HCT116 (cell line): Measurements from ENCODE around the gene COL18A1. TPM values are rescaled to one million over a fixed set of nuclear protein-coding genes. Genes with fewer than 3 reads are reported as not detected.

Source experiments
- ATAC-seq: fragments of 200-7000 bp; cut with Tn5 transposase; 2 replicates; pipeline ENCODE4 v1.9.1; 2020; ENCODE audit warnings: mild to moderate bottlenecking, moderate library complexity
- BruUV-seq: library from RNA; stranded (reverse); fragments of 400-500 nt; replicated peaks from 2 replicates; lab custom pipeline; 2021; lab: Mats Ljungman, UMichigan
- CTCF ChIA-PET: fragments of 300-600 bp; sonication (Branson Sonifier 250); formaldehyde crosslinking; loops from one replicate; lab custom pipeline; 2021; ENCODE audit warnings: antibody characterized with exemption; lab: Charles Lee
- POLR2A ChIA-PET: fragments of 300-600, 350-600 bp; sonication (Branson Sonifier 250); formaldehyde crosslinking; loops from one replicate; lab custom pipeline; 2021; ENCODE audit warnings: antibody characterized with exemption; lab: Charles Lee
- RAD21 ChIA-PET, 2 experiments: fragments of 300-600 bp; sonication (Branson Sonifier 250); formaldehyde crosslinking; loops; one replicate each; lab custom pipeline; 2023; ENCODE audit warnings: low total read pairs in 2 of 2; ENCODE audit not compliant: uncharacterized antibody in 2 of 2, unreplicated experiment in 2 of 2, low non-redundant PET in 1 of 2; lab: Charles Lee
- DNase-seq: peaks from one replicate; pipeline ENCODE4 v3.0.0-alpha.2; 2010; ENCODE audit warnings: low read depth, low spot score
- H2AFZ ChIP-seq: fragments of 200-600 bp; shearing (Covaris generic), sonication (generic); 2 replicates; pipeline ENCODE4 v1.6.1; 2017; ENCODE audit warnings: low read depth, mixed run types, mixed read lengths, antibody characterized with exemption, low read length; ENCODE audit not compliant: poor library complexity, severe bottlenecking
- H3K27ac ChIP-seq: 2 replicates; pipeline ENCODE4 v1.5.1; 2012; ENCODE audit warnings: low read depth, low read length
- H3K27me3 ChIP-seq: fragments of 200-600 bp; sonication (generic); 2 replicates; pipeline ENCODE4 v1.6.1; 2016; ENCODE audit warnings: mixed run types, low read length, mixed read lengths; ENCODE audit not compliant: insufficient read depth
- H3K36me3 ChIP-seq, 2 experiments: fragments of 200-500 bp in 1 of 2; fragments of 200-600 bp in 1 of 2; sonication (Bioruptor generic) in 1 of 2; sonication (generic) in 1 of 2; 2 replicates each; pipeline versions ENCODE4 v1.5.1 to v1.6.1; 2014 to 2016; ENCODE audit warnings: low read length in 2 of 2, inconsistent platforms in 1 of 2, mixed read lengths in 1 of 2, mixed run types in 1 of 2; ENCODE audit not compliant: insufficient read depth in 2 of 2, control insufficient read depth in 1 of 2
- H3K4me1 ChIP-seq, 2 experiments: fragments of 200-600 bp in 1 of 2; sonication (generic) in 1 of 2; 2 replicates each; pipeline versions ENCODE4 v1.5.1 to v1.6.1; 2012 to 2017; ENCODE audit warnings: low read length in 2 of 2, inconsistent platforms in 1 of 2, mild to moderate bottlenecking in 1 of 2, mixed read lengths in 1 of 2, mixed run types in 1 of 2, moderate library complexity in 1 of 2; ENCODE audit not compliant: insufficient read depth in 2 of 2, control insufficient read depth in 1 of 2
- H3K4me2 ChIP-seq: fragments of 200-600 bp; sonication (generic); 2 replicates; pipeline ENCODE4 v1.6.1; 2017; ENCODE audit warnings: mixed run types, low read length, mixed read lengths
- H3K4me3 ChIP-seq, 2 experiments: fragments of 200-600 bp in 1 of 2; sonication (generic) in 1 of 2; replicated peaks in 1 of 2; 2 replicates each; pipeline ENCODE4 v1.5.1; 2011 to 2016; ENCODE audit warnings: low read length in 2 of 2, control low read depth in 1 of 2, low read depth in 1 of 2, mild to moderate bottlenecking in 1 of 2, mixed read lengths in 1 of 2, mixed run types in 1 of 2
- H3K79me2 ChIP-seq: fragments of 200-600 bp; sonication (generic); 2 replicates; pipeline ENCODE4 v1.6.1; 2017; ENCODE audit warnings: mild to moderate bottlenecking, mixed run types, low read length, moderate library complexity, mixed read lengths; ENCODE audit not compliant: insufficient read depth
- H3K9ac ChIP-seq: fragments of 200-600 bp; sonication (generic); 2 replicates; pipeline ENCODE4 v1.6.1; 2016; ENCODE audit warnings: low read length, mixed read lengths
- H3K9me2 ChIP-seq: fragments of 200-600 bp; sonication (generic), shearing (Covaris generic); 2 replicates; pipeline ENCODE4 v1.6.1; 2017; ENCODE audit warnings: mixed run types, mild to moderate bottlenecking, moderate library complexity; ENCODE audit not compliant: insufficient read depth
- H3K9me3 ChIP-seq, 2 experiments: fragments of 200-500 bp in 1 of 2; fragments of 200-600 bp in 1 of 2; sonication (Bioruptor generic) in 1 of 2; sonication (generic) in 1 of 2; 2 replicates each; pipeline ENCODE4 v1.6.1; 2014 to 2017; ENCODE audit warnings: low read length in 2 of 2, mixed read lengths in 2 of 2, inconsistent platforms in 1 of 2, low read depth in 1 of 2, mild to moderate bottlenecking in 1 of 2, mixed run types in 1 of 2, moderate library complexity in 1 of 2; ENCODE audit not compliant: control insufficient read depth in 1 of 2, insufficient read depth in 1 of 2
- H4K20me1 ChIP-seq: fragments of 200-600 bp; sonication (generic), shearing (Covaris generic); 2 replicates; pipeline ENCODE4 v1.6.1; 2017; ENCODE audit warnings: mixed run types, mild to moderate bottlenecking, moderate library complexity; ENCODE audit not compliant: insufficient read depth
- CBX3 ChIP-seq: IDR thresholded peaks from 2 replicates; pipeline ENCODE4 v1.6.1; 2012; ENCODE audit warnings: low read depth
- ELF1 ChIP-seq: IDR thresholded peaks from 2 replicates; pipeline ENCODE4 v1.6.1; 2012; ENCODE audit warnings: low read depth, borderline replicate concordance
- EZH2 ChIP-seq: fragments of 200-600 bp; sonication (generic); IDR thresholded peaks from 2 replicates; pipeline ENCODE4 v1.6.1; 2017; ENCODE audit warnings: antibody characterized with exemption, mixed run types
- EZH2phosphoT487 ChIP-seq: fragments of 200-600 bp; IDR thresholded peaks from 2 replicates; pipeline ENCODE4 v1.6.1; 2018; ENCODE audit warnings: antibody characterized with exemption, borderline replicate concordance
- FOSL1 ChIP-seq: IDR thresholded peaks from 2 replicates; pipeline ENCODE4 v1.6.1; 2012; ENCODE audit warnings: low read depth
- JUND ChIP-seq: IDR thresholded peaks from 2 replicates; pipeline ENCODE4 v1.6.1; 2012
- POLR2A ChIP-seq: IDR thresholded peaks from 2 replicates; pipeline ENCODE4 v1.7.0; 2011; ENCODE audit warnings: borderline replicate concordance; ENCODE audit not compliant: insufficient read depth, insufficient read length; ENCODE audit errors: extremely low read depth
- POLR2AphosphoS5 ChIP-seq: IDR thresholded peaks from 2 replicates; pipeline ENCODE4 v1.6.1; 2011; ENCODE audit warnings: mild to moderate bottlenecking, low read depth, low read length, moderate library complexity
- RAD21 ChIP-seq: IDR thresholded peaks from 2 replicates; pipeline ENCODE4 v1.6.1; 2012; ENCODE audit warnings: low read depth, mild to moderate bottlenecking
- SIN3A ChIP-seq: IDR thresholded peaks from 2 replicates; pipeline ENCODE4 v1.6.1; 2012; ENCODE audit warnings: low read depth
- SRF ChIP-seq: IDR thresholded peaks from 2 replicates; pipeline ENCODE4 v1.6.1; 2012; ENCODE audit warnings: low read depth
- TCF7L2 ChIP-seq: IDR thresholded peaks from 2 replicates; pipeline ENCODE4 v1.7.0; 2011; ENCODE audit warnings: borderline replicate concordance, inconsistent platforms; ENCODE audit not compliant: insufficient read depth, insufficient read length; ENCODE audit errors: extremely low read depth
- YY1 ChIP-seq: IDR thresholded peaks from 2 replicates; pipeline ENCODE4 v1.6.1; 2011; ENCODE audit warnings: low read length, low read depth, moderate library complexity, mild to moderate bottlenecking; ENCODE audit not compliant: insufficient replicate concordance; ENCODE audit errors: extremely low read depth
- ZFX ChIP-seq: fragments of 450-650 bp; IDR thresholded peaks from 2 replicates; pipeline ENCODE4 v1.6.1; 2017
- intact Hi-C: fragments of 100-400 bp; cut with micrococcal nuclease; formaldehyde crosslinking; loops from 2 replicates; pipeline ENCODE4 v1.10.0; 2022
- total RNA-seq: library from RNA; stranded (reverse); gene quantifications from one replicate; pipeline ENCODE4 v1.2.1, GENCODE V29; 2021; ENCODE audit not compliant: unreplicated experiment
- TF ChIP-seq, protein P1 (sequence below), 3 experiments: fragments of 200-600 bp in 1 of 3; sonication (generic) in 1 of 3; IDR thresholded peaks in 2 of 3; conservative IDR thresholded peaks in 1 of 3; 2 replicates each; pipeline ENCODE4 v1.5.1; 2012 to 2017; ENCODE audit warnings: low read depth in 2 of 3, low read length in 2 of 3, antibody characterized with exemption in 1 of 3, borderline replicate concordance in 1 of 3, control low read depth in 1 of 3, mild to moderate bottlenecking in 1 of 3, mixed read lengths in 1 of 3, mixed run types in 1 of 3, moderate library complexity in 1 of 3; ENCODE audit not compliant: insufficient read depth in 1 of 3
- TF ChIP-seq, protein P2 (sequence below): IDR thresholded peaks from 2 replicates; pipeline ENCODE4 v1.6.1; 2012; ENCODE audit warnings: low read depth
- TF ChIP-seq, protein P3 (sequence below): IDR thresholded peaks from 2 replicates; pipeline ENCODE4 v1.6.1; 2011; ENCODE audit warnings: mild to moderate bottlenecking, low read length, moderate library complexity; ENCODE audit not compliant: insufficient replicate concordance; ENCODE audit errors: extremely low read depth

COL18A1 gene
- total RNA-seq, 1 experiment from 2014 or later = 59.5 TPM

DNA sequence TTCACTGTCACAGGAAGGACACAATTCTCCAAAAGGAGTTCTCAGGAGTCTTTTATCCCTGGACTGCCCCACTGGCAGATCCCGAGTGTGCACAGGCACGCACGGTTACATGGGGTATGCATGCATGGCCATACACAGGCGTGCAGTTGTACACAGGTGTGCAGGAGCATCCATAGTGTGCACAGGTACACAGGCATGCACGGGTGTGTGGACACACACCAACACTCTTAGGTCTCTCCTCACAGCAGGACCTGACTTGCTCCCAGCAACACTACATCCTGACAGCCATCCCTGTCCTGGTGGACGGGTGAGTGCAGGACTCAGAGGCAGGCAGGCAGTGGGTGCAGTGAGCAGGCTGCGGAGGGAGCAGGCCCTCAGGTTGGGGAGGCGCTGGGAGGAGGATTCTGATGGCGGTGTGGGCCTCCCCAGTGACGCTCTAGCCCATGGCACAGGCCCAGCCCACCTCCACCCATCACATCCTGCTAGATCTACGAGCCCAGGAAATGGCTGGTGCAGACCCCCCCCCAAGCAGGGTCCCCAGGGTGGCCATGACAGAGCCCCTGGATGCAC, 108.9 kb downstream of the COL18A1 start:
- H2AFZ ChIP-seq = no peak overlapping the region
- ChIA-PET POLR2A (no interaction called here), RAD21 (no interaction called here), CTCF (no interaction called here)
- H3K4me2 ChIP-seq = no peak overlapping the region
- TF ChIP-seq POLR2AphosphoS5 = no peak
- no peak for TF ChIP-seq CBX3
- no peak for TF ChIP-seq RAD21
- TF ChIP-seq SIN3A = no peak
- no peak for TF ChIP-seq FOSL1
- no peak for TF ChIP-seq ZFX
- TF ChIP-seq EZH2phosphoT487 = no peak
- no peak for TF ChIP-seq YY1
- TF ChIP-seq JUND = no peak
- no peak for TF ChIP-seq EZH2
- no peak for TF ChIP-seq ELF1
- no peak for TF ChIP-seq POLR2A
- TF ChIP-seq, protein P1, sequence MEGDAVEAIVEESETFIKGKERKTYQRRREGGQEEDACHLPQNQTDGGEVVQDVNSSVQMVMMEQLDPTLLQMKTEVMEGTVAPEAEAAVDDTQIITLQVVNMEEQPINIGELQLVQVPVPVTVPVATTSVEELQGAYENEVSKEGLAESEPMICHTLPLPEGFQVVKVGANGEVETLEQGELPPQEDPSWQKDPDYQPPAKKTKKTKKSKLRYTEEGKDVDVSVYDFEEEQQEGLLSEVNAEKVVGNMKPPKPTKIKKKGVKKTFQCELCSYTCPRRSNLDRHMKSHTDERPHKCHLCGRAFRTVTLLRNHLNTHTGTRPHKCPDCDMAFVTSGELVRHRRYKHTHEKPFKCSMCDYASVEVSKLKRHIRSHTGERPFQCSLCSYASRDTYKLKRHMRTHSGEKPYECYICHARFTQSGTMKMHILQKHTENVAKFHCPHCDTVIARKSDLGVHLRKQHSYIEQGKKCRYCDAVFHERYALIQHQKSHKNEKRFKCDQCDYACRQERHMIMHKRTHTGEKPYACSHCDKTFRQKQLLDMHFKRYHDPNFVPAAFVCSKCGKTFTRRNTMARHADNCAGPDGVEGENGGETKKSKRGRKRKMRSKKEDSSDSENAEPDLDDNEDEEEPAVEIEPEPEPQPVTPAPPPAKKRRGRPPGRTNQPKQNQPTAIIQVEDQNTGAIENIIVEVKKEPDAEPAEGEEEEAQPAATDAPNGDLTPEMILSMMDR (IDR thresholded peaks at IDR 0.05 in 2 of 3, conservative IDR thresholded peaks at IDR 0.05 in 1 of 3; ENCODE audit: borderline replicate concordance in 1 of 3, insufficient read depth in 1 of 3, low read depth in 2 of 3, low read length in 2 of 3) = no peak
- no peak for TF ChIP-seq SRF
- no peak for TF ChIP-seq TCF7L2
- TF ChIP-seq, protein P2, sequence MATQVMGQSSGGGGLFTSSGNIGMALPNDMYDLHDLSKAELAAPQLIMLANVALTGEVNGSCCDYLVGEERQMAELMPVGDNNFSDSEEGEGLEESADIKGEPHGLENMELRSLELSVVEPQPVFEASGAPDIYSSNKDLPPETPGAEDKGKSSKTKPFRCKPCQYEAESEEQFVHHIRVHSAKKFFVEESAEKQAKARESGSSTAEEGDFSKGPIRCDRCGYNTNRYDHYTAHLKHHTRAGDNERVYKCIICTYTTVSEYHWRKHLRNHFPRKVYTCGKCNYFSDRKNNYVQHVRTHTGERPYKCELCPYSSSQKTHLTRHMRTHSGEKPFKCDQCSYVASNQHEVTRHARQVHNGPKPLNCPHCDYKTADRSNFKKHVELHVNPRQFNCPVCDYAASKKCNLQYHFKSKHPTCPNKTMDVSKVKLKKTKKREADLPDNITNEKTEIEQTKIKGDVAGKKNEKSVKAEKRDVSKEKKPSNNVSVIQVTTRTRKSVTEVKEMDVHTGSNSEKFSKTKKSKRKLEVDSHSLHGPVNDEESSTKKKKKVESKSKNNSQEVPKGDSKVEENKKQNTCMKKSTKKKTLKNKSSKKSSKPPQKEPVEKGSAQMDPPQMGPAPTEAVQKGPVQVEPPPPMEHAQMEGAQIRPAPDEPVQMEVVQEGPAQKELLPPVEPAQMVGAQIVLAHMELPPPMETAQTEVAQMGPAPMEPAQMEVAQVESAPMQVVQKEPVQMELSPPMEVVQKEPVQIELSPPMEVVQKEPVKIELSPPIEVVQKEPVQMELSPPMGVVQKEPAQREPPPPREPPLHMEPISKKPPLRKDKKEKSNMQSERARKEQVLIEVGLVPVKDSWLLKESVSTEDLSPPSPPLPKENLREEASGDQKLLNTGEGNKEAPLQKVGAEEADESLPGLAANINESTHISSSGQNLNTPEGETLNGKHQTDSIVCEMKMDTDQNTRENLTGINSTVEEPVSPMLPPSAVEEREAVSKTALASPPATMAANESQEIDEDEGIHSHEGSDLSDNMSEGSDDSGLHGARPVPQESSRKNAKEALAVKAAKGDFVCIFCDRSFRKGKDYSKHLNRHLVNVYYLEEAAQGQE = no peak
- TF ChIP-seq, protein P3, sequence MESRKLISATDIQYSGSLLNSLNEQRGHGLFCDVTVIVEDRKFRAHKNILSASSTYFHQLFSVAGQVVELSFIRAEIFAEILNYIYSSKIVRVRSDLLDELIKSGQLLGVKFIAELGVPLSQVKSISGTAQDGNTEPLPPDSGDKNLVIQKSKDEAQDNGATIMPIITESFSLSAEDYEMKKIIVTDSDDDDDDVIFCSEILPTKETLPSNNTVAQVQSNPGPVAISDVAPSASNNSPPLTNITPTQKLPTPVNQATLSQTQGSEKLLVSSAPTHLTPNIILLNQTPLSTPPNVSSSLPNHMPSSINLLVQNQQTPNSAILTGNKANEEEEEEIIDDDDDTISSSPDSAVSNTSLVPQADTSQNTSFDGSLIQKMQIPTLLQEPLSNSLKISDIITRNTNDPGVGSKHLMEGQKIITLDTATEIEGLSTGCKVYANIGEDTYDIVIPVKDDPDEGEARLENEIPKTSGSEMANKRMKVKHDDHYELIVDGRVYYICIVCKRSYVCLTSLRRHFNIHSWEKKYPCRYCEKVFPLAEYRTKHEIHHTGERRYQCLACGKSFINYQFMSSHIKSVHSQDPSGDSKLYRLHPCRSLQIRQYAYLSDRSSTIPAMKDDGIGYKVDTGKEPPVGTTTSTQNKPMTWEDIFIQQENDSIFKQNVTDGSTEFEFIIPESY = no peak
- peaks cover 24% of the 10 kb centered on the region for H3K79me2 ChIP-seq
- H3K9ac ChIP-seq = no peak overlapping the region
- no peaks in the 10 kb centered on the region for H3K9me2 ChIP-seq
- ATAC-seq (no peak), DNase-seq (no peak)
- no peaks in the 10 kb centered on the region for H3K27me3 ChIP-seq
- no peaks in the 10 kb centered on the region for H3K4me1 ChIP-seq
- peaks cover 4 to 12% of the 10 kb centered on the region in 2 experiments; a peak in 3 of 4 replicates for H3K36me3 ChIP-seq
- no peak overlapping the region for H3K4me3 ChIP-seq
- H3K27ac ChIP-seq = no peak overlapping the region
- intact Hi-C loops = no loop called here
- H3K9me3 ChIP-seq = peaks cover 1 to 4% of the 10 kb centered on the region in 2 experiments; a peak in 2 of 4 replicates
- peaks cover under 1% of the 10 kb centered on the region; the same call in 1 of the 2 replicates for H4K20me1 ChIP-seq
- BruUV-seq = no TSS peak
